Stimulated activated CD4-positive, alpha-beta T cell treated with anti-CD3 and anti-CD28 coated beads, Interleukin-1b, Interleukin-23, amount 100 ng/mL, for 24 hours (primary cell): Measurements from ENCODE around the gene TMEM132C.

Experiments
- DNase-seq, 4 experiments: peaks; one replicate each; pipeline ENCODE4 v3.0.0-alpha.2; 2020; ENCODE audit warnings: low read depth in 4 of 4, low spot score in 1 of 4

The TMEM132C gene

DNA sequence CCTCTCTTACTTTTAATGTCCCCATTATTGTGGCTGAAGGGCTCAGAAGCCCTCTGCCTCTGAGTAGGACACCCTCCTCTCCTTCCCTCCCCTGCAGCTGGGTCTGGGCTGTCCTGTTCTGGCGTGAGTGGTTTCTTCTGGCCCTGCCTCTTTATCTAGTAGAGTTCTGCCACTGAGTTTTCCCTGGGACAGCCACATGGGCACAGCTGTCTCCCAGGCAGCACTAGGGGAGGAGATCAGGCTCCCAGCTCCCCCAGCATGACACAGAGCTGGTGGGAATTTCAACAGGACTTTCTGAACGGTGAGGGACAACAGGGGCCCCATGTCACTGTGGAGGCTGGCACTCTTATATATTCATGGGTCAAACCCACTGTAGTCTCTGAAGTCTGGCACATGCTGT lies 21.4 kb downstream of the TMEM132C start:
- DNase-seq, result no peak

GRCh38 chr12:128288896-128289295 lies 21.9 kb downstream of the TMEM132C start:
- no peak for DNase-seq

- DNase-seq, result no peak
Observed at GRCh38 chr12:128290938-128291337, 24.0 kb downstream of the TMEM132C start.

GRCh38 chr12:128298091-128298748 lies 31.2 kb downstream of the TMEM132C start:
- DNase-seq, result no peak

- no peak for DNase-seq
Observed at GRCh38 chr12:128305336-128305892, 38.4 kb downstream of the TMEM132C start.

GRCh38 chr12:128307791-128308190 lies 40.8 kb downstream of the TMEM132C start:
- DNase-seq, result no peak

DNA sequence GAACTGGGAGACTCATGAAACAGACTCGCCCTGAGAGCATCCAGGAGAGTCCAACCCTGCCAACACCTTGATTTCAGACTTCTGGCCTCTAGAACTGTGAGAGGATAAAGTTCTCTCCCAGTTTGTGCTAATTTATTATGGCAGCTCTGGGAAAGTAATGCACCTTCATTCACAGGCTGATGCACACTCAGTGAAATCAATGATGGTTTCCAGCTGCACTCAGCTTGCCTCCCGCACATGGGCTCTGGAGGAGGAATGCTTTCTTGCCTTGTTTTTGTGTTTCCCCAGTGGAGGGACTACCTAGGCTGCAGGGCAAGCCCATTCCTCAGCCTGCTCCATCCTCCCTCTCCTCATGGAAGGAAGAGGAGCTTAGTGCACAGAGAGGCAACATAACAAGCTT lies 45.7 kb downstream of the TMEM132C start:
- no peak for DNase-seq

DNA sequence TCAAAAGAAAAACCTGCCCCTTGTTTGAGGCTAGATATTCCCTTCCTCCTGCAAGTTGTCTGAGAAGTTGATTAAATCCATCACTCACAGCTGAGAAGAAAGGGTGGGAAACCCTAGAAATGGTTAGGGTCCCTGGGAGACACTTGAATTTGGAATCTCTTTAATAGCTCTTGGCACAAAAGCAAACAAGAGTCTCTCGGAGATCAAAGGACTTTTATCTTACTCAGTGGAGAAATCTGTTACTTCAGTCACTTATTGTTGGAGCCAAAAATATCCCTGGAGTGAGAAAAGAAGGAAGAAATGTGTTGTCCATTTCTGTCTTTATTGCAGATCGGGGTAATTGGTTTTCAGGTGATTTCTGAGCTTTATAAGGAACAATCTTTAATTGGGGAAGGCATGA lies 47.0 kb downstream of the TMEM132C start:
- DNase-seq, result no peak

DNA sequence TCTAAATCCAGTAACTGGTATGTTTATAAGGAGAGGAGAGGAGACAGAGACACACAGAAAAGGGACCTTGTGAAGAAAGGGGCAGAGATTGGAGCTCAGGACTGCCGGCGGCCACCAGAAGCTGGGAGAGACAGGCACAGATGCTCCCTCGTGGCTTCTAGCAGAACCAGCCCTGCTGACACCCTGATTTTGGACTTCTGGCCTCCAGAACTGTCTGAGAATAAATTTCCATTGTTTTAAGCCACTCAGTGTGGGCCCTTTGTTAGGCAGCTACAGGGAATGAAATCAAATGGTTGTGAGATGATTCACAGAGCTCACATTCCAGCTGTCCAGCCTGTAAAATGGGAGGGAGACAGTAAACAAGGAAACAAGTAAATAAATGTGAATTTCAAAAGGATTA lies 47.6 kb downstream of the TMEM132C start:
- DNase-seq, result no peak

GRCh38 chr12:128316078-128316477 lies 49.1 kb downstream of the TMEM132C start:
- DNase-seq, result no peak

GRCh38 chr12:128316973-128317526 lies 50.1 kb downstream of the TMEM132C start:
- DNase-seq, result no peak

GRCh38 chr12:128318341-128318740 lies 51.4 kb downstream of the TMEM132C start:
- no peak for DNase-seq

DNA sequence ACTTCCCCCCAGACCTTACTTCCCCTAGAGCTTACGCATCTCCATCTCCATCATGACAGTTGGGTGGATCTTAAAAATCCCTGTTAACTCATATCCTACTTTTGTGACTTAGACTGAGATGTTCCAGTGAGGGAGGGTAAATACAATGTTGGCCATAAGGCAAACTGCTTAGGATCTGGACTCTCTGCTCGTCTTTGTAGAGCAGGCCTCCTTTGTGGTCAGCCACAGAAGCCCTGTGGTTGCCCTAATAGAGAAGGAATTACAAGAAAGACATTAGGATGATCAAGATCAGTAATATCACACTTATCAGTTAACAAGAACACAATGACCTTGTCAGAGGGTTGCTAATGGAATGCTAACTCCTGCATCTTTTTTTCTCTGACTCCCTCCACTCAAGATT lies 52.0 kb downstream of the TMEM132C start:
- DNase-seq, result no peak

- no peak for DNase-seq
Observed at GRCh38 chr12:128322341-128322740, 55.4 kb downstream of the TMEM132C start.

DNA sequence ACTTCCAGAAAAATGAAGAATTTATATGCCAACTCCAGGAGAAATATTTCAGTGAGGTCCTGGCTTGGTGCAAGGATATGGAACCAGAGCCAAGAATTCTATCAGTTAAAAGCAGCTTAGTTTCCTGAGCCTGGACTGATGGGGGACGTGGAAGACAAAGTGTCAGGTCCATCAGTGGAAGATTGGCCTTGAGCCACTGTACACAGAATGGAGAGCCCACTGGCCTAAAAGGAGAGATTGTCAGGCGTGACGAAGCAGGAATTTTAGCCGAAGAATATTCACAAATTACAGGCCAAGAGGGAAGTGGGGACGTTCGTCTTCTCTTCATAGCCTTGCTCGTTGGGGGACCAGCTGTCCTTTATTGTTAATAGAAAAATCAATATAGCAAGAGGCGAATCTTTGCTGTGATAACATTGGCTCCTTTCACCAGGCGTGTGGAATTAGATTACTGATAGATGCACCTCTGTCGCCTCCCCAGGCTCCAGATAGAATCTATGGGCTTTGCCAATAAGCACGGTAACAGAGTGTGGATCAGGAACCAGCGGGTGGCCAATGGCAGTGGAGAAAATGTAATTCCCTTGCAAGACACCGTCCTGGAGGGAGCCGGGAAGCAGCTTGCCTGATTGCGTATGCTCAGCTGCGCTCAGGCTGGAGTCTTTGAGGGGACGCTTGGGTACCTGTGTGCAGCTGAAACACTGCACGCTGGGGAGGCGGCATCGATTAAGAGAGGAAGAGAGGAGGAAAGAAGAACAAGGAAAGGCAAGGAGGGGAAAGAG lies 56.4 kb downstream of the TMEM132C start:
- no peak for DNase-seq

GRCh38 chr12:128325646-128326045 lies 58.7 kb downstream of the TMEM132C start:
- no peak for DNase-seq

DNA sequence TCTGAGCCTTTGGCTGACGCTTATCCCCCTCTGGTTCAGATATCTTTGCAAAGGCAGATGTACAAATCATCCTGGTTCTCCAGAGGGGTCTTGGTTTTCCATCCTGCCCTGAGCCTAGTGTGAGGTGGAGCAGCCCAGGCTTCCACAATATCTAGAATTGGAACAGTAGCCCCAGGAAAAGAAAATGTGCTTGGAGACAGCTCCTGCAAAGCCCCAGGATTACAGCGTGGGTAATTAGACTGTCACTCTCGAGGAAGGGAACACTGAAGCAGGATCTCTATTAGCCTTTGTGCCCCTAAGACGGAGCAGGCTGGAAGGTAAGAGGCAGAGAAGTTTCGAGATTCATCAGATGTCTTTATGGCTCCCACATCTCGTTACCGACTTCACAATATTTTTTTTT lies 59.4 kb downstream of the TMEM132C start:
- no peak for DNase-seq

GRCh38 chr12:128328961-128329360 lies 62.0 kb downstream of the TMEM132C start:
- DNase-seq, result no peak

GRCh38 chr12:128336204-128337070 lies 69.5 kb downstream of the TMEM132C start:
- no peak for DNase-seq

GRCh38 chr12:128337071-128337345 lies 70.0 kb downstream of the TMEM132C start:
- no peak for DNase-seq

- DNase-seq, result no peak
Observed at GRCh38 chr12:128337431-128338170, 70.6 kb downstream of the TMEM132C start.
